SU-DHL-6 (cell line): ENCODE data around the gene PDCD7.
"Not testable (repeated sequence)": the region's sequence is repeated elsewhere in the genome, so short reads cannot be mapped to it uniquely, and the experiment has no call there.

Source experiments
- EZH2phosphoT487 ChIP-seq: fragments of 200-600 bp; sonication (generic), shearing (Covaris generic); conservative IDR thresholded peaks from 2 replicates; pipeline ENCODE4 v1.6.1; 2018; ENCODE audit warnings: mild to moderate bottlenecking, antibody characterized with exemption, low read length, moderate library complexity, mixed read lengths
- TF ChIP-seq, protein P1 (sequence below): fragments of 200-600 bp; sonication (generic); IDR thresholded peaks from one replicate; pipeline ENCODE4 v1.5.1; 2017; ENCODE audit warnings: antibody characterized with exemption, mild to moderate bottlenecking, low read length, moderate library complexity; ENCODE audit not compliant: insufficient read depth, poor library complexity, severe bottlenecking

DNA sequence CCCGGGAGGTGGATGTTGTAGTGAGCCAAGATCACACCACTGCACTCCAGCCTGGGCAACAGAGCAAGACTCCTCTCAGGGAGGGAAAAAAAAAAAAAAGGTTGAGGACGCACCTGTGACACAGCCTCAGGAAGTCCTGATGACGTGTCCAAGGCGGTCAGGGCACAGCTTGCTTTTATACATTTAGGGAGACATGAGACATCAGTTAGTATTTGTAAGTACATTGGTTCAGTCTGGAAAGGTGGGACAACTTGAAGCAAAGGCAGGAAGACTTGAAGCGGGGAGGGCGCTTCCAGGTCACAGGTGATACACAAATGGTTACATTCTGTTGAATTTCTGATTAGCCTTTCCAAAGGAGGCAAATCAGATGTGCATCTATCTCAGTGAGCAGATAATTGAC is 5.0 kb upstream of the PDCD7 start:
- TF ChIP-seq, protein P1, sequence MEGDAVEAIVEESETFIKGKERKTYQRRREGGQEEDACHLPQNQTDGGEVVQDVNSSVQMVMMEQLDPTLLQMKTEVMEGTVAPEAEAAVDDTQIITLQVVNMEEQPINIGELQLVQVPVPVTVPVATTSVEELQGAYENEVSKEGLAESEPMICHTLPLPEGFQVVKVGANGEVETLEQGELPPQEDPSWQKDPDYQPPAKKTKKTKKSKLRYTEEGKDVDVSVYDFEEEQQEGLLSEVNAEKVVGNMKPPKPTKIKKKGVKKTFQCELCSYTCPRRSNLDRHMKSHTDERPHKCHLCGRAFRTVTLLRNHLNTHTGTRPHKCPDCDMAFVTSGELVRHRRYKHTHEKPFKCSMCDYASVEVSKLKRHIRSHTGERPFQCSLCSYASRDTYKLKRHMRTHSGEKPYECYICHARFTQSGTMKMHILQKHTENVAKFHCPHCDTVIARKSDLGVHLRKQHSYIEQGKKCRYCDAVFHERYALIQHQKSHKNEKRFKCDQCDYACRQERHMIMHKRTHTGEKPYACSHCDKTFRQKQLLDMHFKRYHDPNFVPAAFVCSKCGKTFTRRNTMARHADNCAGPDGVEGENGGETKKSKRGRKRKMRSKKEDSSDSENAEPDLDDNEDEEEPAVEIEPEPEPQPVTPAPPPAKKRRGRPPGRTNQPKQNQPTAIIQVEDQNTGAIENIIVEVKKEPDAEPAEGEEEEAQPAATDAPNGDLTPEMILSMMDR = not testable (repeated sequence)
- not testable (repeated sequence) for TF ChIP-seq EZH2phosphoT487
